ENCODE results near the gene SLX9. TPM values are rescaled to one million over a fixed set of nuclear protein-coding genes. Genes with fewer than 3 reads are reported as not detected.

SLX9 gene
- polyA plus RNA-seq, 1 of the 3 experiments (the other 2 are of a cell fraction), result 42.9 TPM

GRCh38 chr21:45014747-45015468, 75.1 kb downstream of the SLX9 start:
- Histone ChIP-seq H3F3A (replicated peaks; ENCODE audit: insufficient read depth) (peaks cover 6% of the 10 kb centered on the region), H3K9me2 (no peaks in the 10 kb centered on the region), H3K27me3 (ENCODE audit: insufficient read depth) (no peaks in the 10 kb centered on the region), H3K79me2 (ENCODE audit: insufficient read depth) (no peaks in the 10 kb centered on the region), H3K36me3 (replicated peaks in 1 of 2; ENCODE audit: control insufficient read depth in 1 of 2, insufficient read depth in 2 of 2, low read length in 1 of 2) (no peaks in the 10 kb centered on the region), H3K4me2 (no peak overlapping the region), H4K20me1 (ENCODE audit: insufficient read depth) (no peaks in the 10 kb centered on the region), H3K9ac (no peak overlapping the region), H3K9me3 (no peaks in the 10 kb centered on the region), H3K27ac (ENCODE audit: low read depth in 2 of 2, low read length in 1 of 2) (no peak overlapping the region), H3K4me1 (ENCODE audit: control insufficient read depth in 1 of 2, insufficient read depth in 2 of 2, low read depth in 1 of 2, low read length in 1 of 2) (peaks cover 0 to 18% of the 10 kb centered on the region in 2 experiments; a peak in 3 of 4 replicates), H3K4me3 (ENCODE audit: low read depth in 2 of 2, low read length in 1 of 2) (no peak overlapping the region), H2AFZ (ENCODE audit: low read depth) (no peak overlapping the region)
- CTCF ChIA-PET, result interaction anchor here (1.7 kb wide), 1 partner anchor 9 kb away, joined by 4 read pairs; no protein-coding TSS in a partner anchor
- DNase-seq, result no peak
- TF ChIP-seq CHD2 (IDR thresholded peaks at IDR 0.05; ENCODE audit: low read length, partially characterized antibody) (no peak), EP300 (IDR thresholded peaks at IDR 0.05; ENCODE audit: borderline replicate concordance in 1 of 2, low read depth in 1 of 2, low read length in 1 of 2) (no peak), POLR2AphosphoS5 (IDR thresholded peaks at IDR 0.05; ENCODE audit: low read depth, low read length) (no peak), TAF1 (IDR thresholded peaks at IDR 0.05; ENCODE audit: borderline replicate concordance, low read depth, low read length) (no peak), YY1 (IDR thresholded peaks at IDR 0.05; ENCODE audit: low read depth) (no peak), MXI1 (IDR thresholded peaks at IDR 0.05; ENCODE audit: low read depth, low read length) (no peak), JUND (IDR thresholded peaks at IDR 0.05) (no peak), RFX5 (IDR thresholded peaks at IDR 0.05; ENCODE audit: low read length) (no peak), RXRA (IDR thresholded peaks at IDR 0.05; ENCODE audit: borderline replicate concordance, low read depth) (no peak)
- POLR2A ChIA-PET, result no interaction called here
- WGBS (ENCODE audit: low lambda C conversion rate), result 91% methylated on average over 12 of the region's 14 CpGs

DNA sequence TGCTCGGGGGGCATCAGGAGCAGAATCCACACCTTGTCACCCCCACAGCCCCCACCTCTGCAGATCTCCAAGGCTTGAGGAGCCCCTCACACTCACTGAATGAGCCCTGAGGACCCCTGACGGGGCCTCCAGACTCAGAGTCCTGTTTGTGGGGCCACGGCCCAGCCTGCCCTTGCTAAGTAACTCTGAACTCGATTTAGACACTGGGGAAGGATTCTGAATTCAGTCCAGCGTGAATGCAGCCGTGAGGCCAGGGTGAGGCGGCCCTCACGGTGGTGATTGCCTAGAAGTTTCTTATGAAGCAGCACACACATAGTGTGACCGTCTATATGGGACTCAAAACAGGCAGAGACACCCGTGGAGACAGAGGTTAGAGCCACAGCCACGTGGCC, 75.6 kb downstream of the SLX9 start:
- TF ChIP-seq USF1 (IDR thresholded peaks at IDR 0.05; ENCODE audit: borderline replicate concordance, low read depth) (no peak), FOXM1 (IDR thresholded peaks at IDR 0.05; ENCODE audit: low read depth) (no peak), NFIC (IDR thresholded peaks at IDR 0.05; ENCODE audit: borderline replicate concordance) (no peak), YY1 (IDR thresholded peaks at IDR 0.05; ENCODE audit: low read depth) (no peak), RAD21 (IDR thresholded peaks at IDR 0.05; ENCODE audit: low read length) (no peak), GABPA (IDR thresholded peaks at IDR 0.05; ENCODE audit: low read depth) (no peak), JUND (IDR thresholded peaks at IDR 0.05) (no peak), TEAD4 (IDR thresholded peaks at IDR 0.05; ENCODE audit: borderline replicate concordance, insufficient read depth) (no peak), FOXJ3 (CRISPR knock-in tag; IDR thresholded peaks at IDR 0.05) (no peak), SIN3A (IDR thresholded peaks at IDR 0.05; ENCODE audit: borderline replicate concordance, low read depth, low read length) (no peak), ELF1 (IDR thresholded peaks at IDR 0.05) (no peak), FOSL2 (IDR thresholded peaks at IDR 0.05; ENCODE audit: borderline replicate concordance, low read depth) (no peak), RCOR1 (IDR thresholded peaks at IDR 0.05; ENCODE audit: low read length) (no peak), SMC3 (IDR thresholded peaks at IDR 0.05; ENCODE audit: low read depth, low read length) (no peak)
- TF ChIP-seq, protein P1, sequence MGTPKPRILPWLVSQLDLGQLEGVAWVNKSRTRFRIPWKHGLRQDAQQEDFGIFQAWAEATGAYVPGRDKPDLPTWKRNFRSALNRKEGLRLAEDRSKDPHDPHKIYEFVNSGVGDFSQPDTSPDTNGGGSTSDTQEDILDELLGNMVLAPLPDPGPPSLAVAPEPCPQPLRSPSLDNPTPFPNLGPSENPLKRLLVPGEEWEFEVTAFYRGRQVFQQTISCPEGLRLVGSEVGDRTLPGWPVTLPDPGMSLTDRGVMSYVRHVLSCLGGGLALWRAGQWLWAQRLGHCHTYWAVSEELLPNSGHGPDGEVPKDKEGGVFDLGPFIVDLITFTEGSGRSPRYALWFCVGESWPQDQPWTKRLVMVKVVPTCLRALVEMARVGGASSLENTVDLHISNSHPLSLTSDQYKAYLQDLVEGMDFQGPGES (IDR thresholded peaks at IDR 0.05; ENCODE audit: low read depth, low read length), result no peak
- TF ChIP-seq, protein P2, sequence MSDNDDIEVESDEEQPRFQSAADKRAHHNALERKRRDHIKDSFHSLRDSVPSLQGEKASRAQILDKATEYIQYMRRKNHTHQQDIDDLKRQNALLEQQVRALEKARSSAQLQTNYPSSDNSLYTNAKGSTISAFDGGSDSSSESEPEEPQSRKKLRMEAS (IDR thresholded peaks at IDR 0.05; ENCODE audit: low read depth), result no peak
- TF ChIP-seq, protein P3, sequence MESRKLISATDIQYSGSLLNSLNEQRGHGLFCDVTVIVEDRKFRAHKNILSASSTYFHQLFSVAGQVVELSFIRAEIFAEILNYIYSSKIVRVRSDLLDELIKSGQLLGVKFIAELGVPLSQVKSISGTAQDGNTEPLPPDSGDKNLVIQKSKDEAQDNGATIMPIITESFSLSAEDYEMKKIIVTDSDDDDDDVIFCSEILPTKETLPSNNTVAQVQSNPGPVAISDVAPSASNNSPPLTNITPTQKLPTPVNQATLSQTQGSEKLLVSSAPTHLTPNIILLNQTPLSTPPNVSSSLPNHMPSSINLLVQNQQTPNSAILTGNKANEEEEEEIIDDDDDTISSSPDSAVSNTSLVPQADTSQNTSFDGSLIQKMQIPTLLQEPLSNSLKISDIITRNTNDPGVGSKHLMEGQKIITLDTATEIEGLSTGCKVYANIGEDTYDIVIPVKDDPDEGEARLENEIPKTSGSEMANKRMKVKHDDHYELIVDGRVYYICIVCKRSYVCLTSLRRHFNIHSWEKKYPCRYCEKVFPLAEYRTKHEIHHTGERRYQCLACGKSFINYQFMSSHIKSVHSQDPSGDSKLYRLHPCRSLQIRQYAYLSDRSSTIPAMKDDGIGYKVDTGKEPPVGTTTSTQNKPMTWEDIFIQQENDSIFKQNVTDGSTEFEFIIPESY (IDR thresholded peaks at IDR 0.05; ENCODE audit: borderline replicate concordance, low read depth), result no peak
- 94% methylated on average over 11 of the region's 11 CpGs for whole genome bisulfite sequencing (ENCODE audit: low lambda C conversion rate)
- Histone ChIP-seq H3K4me1 (ENCODE audit: control insufficient read depth in 1 of 2, insufficient read depth in 2 of 2, low read depth in 1 of 2, low read length in 1 of 2) (peaks cover 0 to 18% of the 10 kb centered on the region in 2 experiments; a peak in 3 of 4 replicates), H3K27me3 (ENCODE audit: insufficient read depth) (no peaks in the 10 kb centered on the region), H2AFZ (ENCODE audit: low read depth) (no peak overlapping the region), H3K4me2 (no peak overlapping the region), H3K4me3 (ENCODE audit: low read depth in 2 of 2, low read length in 1 of 2) (no peak overlapping the region), H3K9me2 (no peaks in the 10 kb centered on the region), H3K9me3 (no peaks in the 10 kb centered on the region), H3F3A (replicated peaks; ENCODE audit: insufficient read depth) (peaks cover 6% of the 10 kb centered on the region), H4K20me1 (ENCODE audit: insufficient read depth) (no peaks in the 10 kb centered on the region), H3K79me2 (ENCODE audit: insufficient read depth) (no peaks in the 10 kb centered on the region), H3K9ac (no peak overlapping the region), H3K36me3 (replicated peaks in 1 of 2; ENCODE audit: control insufficient read depth in 1 of 2, insufficient read depth in 2 of 2, low read length in 1 of 2) (no peaks in the 10 kb centered on the region), H3K27ac (ENCODE audit: low read depth in 2 of 2, low read length in 1 of 2) (no peak overlapping the region)
- CTCF ChIA-PET, result interaction anchor here (1.7 kb wide), 1 partner anchor 10 kb away, joined by 4 read pairs; no protein-coding TSS in a partner anchor
- DNase-seq, result no peak
- POLR2A ChIA-PET, result no interaction called here

All from SK-N-SH (cell line).